Stimulated activated CD8-positive, alpha-beta memory T cell treated with anti-CD3 and anti-CD28 coated beads, Interleukin-7, amount 100 ng/mL, for 24 hours (primary cell): Measurements from ENCODE around the gene PIGA.

Source experiments
- DNase-seq: peaks from one replicate; pipeline ENCODE4 v3.0.0-alpha.2; 2020; ENCODE audit warnings: low read depth

The PIGA gene, protein sequence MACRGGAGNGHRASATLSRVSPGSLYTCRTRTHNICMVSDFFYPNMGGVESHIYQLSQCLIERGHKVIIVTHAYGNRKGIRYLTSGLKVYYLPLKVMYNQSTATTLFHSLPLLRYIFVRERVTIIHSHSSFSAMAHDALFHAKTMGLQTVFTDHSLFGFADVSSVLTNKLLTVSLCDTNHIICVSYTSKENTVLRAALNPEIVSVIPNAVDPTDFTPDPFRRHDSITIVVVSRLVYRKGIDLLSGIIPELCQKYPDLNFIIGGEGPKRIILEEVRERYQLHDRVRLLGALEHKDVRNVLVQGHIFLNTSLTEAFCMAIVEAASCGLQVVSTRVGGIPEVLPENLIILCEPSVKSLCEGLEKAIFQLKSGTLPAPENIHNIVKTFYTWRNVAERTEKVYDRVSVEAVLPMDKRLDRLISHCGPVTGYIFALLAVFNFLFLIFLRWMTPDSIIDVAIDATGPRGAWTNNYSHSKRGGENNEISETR

DNA sequence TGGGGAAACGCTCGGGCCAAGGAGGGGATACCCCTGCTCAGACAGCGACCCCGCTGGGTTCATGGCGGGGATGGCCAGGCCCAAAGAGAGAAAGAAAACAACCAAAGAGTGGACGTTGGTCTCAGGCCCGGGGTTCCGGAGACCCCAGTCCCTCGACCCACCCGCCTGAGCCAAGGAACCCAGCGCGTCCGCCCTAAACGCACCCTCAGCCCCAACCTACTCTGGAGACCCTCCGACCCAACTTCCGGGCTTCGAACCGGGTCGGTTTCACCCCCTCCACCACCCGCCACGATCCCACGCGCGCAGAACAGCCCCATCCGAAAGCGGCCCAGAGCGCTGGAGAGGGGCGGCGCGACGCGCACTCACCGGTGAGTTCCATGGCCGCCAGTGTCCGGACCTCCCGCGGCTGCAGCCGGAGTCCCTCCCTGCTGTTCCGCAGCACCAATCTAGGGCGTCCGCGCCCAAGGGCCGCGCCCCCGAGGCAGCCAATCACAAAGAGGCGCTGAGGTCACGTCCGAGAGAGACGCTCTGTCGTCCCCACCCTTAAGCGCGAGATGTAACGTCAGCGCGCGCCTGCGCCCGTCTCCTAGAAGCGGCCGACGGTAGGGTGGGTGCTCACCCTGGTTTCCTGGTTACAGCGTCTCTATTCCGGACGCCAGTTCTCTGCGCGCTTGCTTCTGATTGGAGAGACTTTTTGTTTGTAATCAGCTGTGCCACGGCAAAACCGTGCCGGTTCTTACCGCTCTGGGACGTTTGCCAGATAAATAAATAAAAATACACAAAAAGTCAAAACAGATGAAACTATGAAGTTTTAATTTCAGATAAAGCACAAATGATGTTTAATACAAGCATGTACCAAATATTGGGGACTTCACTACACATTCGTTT is at the start of gene PIGA:
Gene PIGA, minus strand, starts transcription at position 389 of the 888 bp plus-strand sequence. CDS start 3,593 bp downstream, outside the sequence.
- DNase-seq: peak; percentile 69

DNA sequence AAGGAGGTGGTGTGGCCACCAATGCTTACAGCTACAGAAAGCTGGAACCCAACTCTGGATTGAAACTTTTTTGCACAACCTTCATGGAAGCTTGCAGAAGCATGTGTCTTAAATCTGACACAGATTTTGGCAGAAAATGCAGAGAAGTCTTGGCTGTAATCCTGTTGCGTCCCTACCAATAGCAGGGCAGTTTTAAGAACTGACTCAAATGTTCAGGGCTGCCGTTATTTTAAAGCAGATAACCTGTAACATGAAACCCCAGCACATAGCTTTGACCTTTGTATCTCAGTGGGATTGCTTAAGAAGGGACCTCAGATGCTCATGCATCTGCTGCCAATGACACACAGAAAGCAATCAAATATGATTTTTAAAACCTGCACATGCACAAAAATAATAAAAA is 49.0 kb upstream of the PIGA start, which contains the start of gene VEGFD:
Gene VEGFD, minus strand, starts transcription at position 110 of the 400 bp plus-strand sequence. CDS start 467 bp downstream, outside the sequence.
- no peak for DNase-seq

DNA sequence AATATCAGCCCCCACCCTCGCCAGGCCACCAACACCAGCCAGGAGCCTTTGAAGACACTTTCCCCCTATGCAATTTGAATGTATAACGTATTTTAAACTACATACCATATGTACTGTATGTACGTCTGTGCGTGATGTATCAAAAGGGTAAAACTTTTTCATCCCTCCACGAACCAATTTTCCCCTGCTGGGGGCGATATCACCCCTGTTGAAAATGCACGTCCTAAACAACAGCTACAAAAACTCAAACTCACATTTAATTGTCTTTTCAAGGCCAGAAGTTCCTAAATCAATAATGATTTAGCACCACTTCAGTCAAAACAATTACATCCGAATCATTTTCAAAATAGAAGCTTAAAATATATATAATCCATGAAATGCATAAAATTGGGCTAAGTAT is 47.5 kb upstream of the PIGA start:
- no peak for DNase-seq

DNA sequence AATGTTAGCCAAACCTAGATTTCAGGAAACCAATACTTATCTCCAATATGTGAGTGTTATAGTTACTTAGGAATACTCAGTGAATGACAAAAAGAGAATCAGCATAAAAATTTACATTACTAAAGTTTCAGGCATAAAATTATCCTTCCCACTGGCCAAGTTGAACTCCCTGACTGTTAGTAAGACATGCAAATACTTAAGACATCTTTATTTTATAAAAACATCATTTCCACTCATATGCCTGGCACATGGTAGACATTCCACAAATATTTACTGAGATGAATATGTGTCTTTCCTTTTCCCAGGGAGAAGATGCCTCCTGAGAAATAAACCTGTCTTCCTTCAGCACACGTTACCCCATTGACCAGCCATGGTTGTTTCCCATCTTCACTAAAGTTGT is 41.6 kb upstream of the PIGA start:
- no peak for DNase-seq

DNA sequence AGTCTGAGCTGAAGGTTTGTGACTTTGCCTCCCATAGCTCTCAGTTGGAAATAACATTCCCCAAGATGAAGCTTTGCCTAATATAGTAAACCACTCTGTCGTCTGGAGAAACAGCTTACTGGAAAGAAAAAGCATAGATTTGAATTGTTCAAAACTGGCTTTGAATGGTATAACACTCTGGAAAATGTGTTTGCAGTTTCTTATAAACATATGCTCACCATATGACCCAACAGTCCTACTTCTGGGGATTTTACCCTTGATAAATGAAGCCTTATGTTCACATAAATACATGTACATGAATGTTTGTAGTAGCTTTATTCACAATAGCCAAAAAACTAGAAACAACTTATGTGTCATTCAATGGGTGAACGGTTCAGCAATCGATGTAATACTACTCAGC is 38.7 kb upstream of the PIGA start:
- no peak for DNase-seq

DNA sequence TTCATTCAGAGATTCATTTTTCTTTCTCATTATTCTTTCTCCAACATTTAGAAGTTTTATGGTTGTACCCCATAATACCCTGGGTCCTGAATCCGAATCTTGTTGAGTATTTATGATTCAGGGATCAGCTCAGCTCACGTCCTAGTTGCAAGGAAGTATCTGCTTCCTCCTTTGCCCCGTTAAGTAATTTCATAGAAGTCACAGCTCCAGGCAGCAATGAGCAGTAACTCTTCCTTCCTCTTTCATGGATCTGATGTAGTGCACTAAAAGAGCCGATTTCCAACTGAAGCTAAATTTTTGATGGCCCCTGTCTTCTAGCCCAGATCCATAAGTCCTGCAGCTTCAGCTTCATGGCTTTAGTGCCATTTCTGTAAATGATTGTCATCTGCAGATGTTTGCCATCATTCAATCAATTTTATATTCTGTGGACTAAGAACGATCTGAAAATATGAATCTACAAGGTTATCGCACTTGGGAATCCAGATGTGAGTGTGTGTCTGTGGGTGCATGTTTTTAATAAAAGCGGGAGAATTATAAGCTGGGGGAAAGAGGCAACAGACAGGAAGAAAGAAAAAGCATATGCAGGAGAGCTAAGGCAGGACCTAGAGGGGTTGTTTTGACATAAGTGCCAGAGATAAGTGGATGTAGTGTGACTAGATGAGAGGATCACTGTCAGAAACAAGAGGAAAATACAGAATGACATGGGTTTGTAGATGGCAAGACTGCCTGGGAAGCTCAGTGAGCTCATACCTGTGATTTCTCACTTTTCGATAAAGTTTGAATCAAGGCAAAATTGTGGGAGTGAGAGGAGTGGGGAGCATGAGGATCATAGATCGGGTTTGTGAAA is 31.4 kb upstream of the PIGA start:
- no peak for DNase-seq

DNA sequence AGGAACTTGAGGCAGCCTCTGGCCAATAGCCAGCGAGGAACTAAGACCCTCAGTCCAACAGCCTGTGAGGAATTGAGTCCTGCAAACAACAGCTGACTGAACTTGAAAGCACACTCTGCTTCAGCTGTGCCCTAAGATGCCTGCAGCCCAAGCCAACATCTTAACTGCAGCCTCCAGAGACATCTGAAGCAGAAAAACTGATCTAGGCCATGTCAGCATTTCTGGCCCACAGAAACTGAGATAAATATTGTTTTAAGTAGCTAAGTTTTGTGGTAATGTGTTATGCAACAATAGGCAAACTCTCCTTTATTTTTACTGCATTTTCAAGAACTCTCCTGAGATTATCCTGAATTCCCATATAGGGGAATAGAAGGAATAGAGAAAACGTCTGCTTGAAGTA is 24.4 kb upstream of the PIGA start:
- no peak for DNase-seq

DNA sequence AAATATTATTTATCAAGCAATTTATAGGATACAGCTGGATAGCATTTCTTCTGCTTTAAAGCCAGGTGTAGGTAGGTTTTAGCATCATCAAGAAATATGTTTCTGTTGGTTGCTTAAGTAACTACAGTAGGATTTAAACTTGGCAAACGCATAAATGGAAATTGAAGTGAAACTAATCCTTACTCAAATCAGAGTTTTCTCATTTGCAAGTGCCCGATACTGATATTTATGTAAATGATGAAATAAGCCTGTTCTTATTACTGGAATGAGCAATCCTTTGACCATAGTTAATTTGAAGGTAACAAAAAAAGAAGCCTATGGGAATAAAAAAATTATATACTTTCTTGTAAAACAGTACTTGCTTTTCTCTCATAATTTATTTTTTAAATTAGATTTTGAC is 23.2 kb upstream of the PIGA start:
- no peak for DNase-seq

DNA sequence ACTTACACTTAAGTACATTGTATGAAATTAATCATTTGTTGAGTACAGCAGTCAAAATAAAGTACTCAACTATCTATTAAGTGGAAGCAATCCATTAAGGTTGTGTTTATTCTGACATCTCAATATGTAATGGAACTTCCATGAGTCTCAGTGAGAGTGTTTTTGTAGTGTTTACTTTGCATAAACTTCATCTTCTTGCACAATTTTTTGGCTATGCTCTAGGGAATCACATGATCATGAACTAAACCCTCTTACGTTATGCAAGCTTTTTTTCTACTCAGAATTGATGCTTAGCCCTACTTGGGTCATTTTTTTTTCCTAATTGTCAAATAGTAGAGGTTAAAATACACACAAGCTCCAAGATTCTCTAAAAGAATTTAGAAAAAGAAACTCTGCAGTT is 21.1 kb upstream of the PIGA start:
- DNase-seq: no peak

DNA sequence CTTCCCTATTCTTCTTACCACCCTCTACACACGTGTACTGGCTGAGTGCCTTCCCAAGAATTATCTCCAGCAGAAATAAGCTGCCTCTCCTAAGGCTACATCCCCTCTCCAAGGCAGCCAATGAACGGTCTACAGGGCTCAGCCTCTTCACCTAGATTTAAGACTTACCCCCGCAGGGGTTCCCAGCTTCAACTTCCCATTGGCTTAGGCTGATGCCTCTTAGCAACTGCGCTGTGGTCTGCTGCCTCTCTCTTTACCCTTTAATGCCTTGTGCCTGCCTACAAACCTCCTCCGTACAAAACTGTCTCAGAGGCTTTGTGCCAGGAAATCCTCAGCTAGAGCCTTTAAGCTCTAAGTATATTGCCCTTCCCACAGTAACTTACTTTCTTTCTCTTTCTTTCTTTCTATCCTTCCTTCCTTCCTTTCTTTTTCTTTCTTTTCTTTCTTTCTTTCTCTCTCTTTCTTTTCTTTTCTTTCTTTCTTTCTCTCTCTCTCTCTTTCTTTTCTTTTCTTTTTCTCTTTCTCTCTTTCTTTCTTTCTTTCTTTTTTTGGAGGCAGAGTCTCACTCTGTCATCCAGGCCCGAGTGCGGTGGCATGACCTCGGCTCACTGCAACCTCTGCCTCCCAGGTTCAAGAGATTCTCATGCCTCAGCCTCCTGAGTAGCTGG is 15.1 kb upstream of the PIGA start:
- no peak for DNase-seq

DNA sequence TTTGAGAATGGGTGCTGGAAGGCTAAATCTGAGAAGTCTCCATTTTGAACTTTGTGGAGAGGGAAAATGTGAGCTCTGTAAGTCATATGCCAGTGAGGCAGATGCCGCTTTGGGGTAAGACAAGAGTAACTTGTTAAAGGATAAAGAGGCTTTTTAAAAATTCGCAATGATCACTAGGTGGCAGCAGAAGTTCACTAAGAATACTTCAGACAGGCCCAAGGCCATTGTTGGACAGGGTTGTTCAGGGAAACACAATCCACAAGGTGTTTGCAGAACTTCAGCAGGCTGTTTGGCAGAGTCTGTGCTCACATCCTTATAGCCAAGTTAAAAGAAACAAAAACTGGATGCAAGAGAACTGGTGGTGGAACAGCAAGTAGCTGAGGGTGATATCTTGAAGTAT is 13.7 kb upstream of the PIGA start:
- no peak for DNase-seq

DNA sequence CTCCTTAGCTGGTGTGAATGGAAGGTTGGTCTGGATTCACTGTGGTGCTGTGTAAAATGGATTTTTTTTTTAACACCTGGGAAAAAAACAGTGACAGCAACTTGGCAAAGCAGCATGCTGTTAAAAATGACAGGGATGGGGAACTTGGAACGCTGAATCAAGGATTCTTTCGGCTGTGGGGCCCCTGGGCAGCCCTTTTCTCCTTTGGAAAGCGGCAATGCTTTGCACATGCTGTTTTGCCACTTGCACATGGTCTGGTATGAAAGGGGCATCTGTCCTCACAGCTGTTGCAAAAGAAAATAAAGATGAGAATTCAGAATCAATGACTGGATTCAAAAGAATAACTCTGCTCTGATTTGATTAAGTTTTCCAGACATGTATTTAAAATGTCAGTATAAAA is 10.7 kb upstream of the PIGA start:
- no peak for DNase-seq

DNA sequence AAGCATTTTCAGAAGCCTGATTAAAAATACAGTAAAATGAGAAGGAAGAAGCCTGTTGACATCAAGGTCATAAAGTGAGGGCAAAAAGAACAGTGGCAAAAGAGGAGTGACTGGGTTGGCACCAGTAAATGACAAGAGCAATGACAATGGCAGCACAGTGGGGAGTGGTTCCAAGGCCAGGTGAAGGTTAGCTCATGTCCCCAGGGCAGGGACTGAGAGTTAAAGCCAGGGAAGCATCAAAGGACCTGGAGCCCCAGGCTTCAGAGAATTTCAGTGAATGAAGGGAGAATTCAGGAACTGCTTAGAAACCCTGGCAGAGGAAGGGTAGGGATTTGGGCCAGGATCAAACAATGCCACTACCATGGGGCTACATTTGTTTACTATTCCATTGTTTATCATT is 8.8 kb upstream of the PIGA start:
- no peak for DNase-seq

DNA sequence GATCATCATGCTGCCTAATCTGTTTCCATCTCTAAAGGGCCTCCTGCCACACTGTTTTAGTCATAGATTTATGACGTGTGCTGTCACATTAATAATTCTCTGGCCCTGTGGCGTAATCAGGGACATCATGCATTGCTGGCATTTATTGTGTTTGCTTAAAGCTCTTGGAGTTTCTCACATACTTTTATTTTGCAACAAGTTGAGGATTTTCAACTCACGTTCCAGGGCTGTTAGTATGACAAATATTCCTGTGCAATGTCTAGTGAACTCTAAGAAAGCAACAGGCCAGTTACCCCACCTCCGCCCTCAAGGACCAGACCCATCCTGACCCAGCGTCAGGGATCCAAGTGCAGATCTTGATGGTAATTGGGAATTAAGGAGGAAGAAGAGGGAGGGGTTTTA is 7.8 kb upstream of the PIGA start:
- no peak for DNase-seq

DNA sequence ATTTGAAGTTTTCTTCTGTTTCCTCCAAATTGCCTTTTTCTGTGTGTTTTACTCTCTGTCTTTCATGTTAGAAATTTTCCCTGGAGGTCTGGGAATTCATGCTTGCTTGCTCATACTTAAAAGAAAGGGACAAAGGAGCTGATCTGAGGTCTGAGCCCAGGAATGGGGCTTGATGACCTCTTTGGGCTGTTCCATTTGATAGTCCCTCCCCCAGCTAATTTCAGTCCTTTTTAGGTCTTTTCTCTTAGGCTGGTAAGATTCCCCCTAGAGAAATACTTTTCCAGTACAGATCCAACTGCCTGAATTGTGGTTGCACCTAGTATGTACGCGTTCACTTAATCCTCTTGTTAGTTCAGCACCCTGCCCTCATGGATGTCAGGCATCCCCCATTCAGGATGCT is 5.5 kb upstream of the PIGA start:
- no peak for DNase-seq

DNA sequence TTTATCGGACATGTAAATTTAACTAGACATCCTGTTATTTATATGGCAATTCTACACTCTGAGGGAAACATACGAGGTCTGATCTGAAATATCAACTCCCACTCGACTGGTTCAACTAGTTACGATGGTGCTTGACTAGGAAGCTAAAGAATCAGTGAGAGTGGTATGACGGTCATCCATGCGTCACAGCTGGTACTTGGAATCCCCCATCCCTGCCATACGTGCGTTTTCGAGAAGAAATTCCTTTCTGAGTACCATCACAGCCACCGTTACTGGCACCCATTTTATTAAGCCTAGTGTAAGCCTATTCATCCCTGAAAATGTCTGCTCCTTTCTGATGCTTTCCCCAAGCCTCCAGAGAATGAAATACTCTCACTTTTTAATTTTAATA is 695 bp upstream of the PIGA start:
- DNase-seq: no peak

DNA sequence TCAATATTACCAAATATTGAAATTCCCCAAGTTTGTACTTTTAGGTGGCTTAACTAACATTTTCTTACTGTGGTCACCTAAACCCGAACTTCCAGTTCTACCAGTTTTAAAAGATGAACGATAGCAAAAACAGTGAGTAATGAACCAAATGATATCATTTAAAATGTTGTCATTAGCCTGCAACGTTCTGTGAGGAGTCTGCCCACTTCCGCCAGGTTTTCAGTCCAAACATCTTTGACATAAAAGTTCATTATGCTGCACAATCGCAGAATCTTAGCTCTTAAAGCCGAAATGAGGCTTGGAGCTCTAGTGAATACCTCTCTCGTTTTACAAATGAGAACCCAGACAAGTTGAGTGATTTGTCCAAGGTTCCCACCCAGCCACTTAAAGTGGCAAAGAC is 762 bp downstream of the PIGA start:
- no peak for DNase-seq

DNA sequence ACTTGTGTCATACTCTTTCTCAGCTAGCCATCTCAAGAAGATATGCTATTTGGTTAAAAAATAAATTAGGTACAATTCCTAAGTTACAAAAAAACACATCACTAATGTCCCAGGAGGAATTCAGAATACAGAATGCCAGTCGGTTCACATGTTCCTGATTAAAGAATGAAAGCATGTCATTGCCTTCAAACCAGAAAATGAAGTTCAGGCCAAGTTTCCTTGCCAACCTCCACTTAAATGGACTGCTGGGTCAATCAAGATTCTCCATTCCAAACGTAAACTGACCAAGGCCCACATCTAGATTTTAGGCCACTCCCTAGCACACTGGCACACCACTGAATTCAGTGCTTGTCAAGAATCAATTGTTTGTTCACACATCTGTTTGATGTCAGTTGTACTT is 6.5 kb downstream of the PIGA start:
- no peak for DNase-seq

DNA sequence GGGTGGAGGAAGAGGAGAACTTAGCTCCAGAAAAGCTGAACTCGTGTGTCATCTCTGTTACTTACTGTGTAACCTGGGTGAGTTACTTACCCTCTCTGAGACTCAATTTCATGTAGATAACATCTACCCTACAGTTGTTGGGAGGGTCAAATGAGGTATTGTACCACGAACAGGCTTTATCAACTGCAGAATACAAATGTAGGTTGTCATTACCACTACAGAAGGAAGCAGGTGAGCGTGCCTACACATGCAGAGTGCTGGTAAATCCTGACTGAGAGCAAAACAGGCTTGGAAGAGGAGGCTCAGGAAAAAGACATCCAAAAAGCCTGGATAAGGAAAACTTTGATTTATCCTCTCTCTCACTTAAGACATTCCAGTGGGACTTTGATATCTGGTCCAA is 7.2 kb downstream of the PIGA start:
- DNase-seq: no peak

DNA sequence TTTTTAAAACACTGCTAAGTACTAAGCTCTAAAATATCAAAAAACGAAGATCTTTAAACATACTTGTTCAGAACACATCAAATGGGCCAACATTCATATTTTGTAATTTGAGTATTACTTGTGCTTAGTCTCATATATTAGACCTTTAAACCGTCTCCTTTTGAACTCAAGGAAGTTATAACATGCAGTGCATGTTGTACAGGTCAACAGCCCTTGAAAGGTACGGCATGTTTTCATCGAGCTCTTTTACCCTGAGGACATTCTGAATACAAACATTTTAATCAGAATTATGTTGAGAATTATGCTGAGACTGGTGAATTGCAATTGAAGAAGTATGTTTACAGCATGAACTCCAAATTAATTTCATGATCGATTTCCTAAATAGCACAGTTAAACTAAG is 12.9 kb downstream of the PIGA start:
- no peak for DNase-seq

DNA sequence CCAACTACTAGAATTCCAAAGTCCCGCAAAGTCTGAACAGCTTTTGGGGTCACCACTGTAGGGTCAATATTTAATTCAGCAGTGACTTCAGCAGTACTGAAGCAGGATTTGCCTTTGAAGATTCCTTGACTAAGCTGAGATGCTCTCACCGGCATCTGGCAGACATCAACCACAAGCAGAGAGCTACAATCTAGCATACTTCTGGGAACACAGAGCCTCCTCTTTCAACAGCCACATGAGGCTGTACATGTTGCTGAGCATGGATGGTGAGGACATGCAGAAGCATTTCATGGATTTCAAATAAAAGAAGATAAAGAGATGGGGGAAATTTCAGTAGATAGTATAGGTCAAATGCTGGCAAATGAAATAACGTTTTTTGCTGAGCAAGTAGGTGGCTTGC is 13.3 kb downstream of the PIGA start:
- no peak for DNase-seq

DNA sequence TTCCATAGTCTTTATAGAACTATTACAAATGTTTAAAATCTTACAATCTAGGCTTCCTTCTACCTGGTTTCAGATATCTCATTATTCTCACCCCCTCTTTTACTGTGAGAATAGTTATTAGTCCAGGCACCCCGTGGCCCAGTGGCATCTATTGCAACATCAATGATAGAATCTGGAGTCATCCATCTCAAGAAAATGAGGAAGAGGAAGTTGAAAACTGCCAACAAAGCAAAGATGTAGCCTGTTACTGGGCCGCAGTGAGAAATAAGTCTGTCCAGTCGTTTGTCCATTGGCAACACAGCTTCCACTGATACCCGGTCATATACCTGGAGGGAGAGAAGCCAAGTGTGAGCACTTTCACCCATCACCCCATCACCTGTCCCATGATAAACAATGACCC is 13.9 kb downstream of the PIGA start:
- DNase-seq: no peak
